Right atrium auricular region (tissue), 2 donors: ENCODE measurements around the gene VAV3. TPM values are rescaled to one million over a fixed set of nuclear protein-coding genes. Genes with fewer than 3 reads are reported as not detected.
"Not testable (repeated sequence)": the region's sequence is repeated elsewhere in the genome, so short reads cannot be mapped to it uniquely, and the experiment has no call there.

Source experiments
- DNase-seq: peaks from one replicate; pipeline ENCODE4 v3.0.0-alpha.2; 2019; ENCODE audit warnings: low spot score
- H3K27ac ChIP-seq, 2 donors: fragments of 200-600 bp; sonication (generic); 1 replicate in 1 of 2; 2 replicates in 1 of 2; pipeline ENCODE4 v1.5.1; 2016 to 2019
- H3K27me3 ChIP-seq, 2 donors: fragments of 200-600 bp; sonication (generic); one replicate each; pipeline versions ENCODE4 v1.5.1 to v1.6.0; 2017 to 2019
- H3K36me3 ChIP-seq: fragments of 200-600 bp; sonication (generic); one replicate; pipeline ENCODE4 v1.5.1; 2016
- H3K4me1 ChIP-seq, 2 donors: fragments of 200-600 bp; sonication (generic); one replicate each; pipeline versions ENCODE4 v1.5.1 to v1.6.0; 2017 to 2019
- H3K4me3 ChIP-seq, 2 donors: fragments of 200-600 bp; sonication (generic); 1 replicate in 1 of 2; 2 replicates in 1 of 2; pipeline ENCODE4 v1.5.1; 2017 to 2019; ENCODE audit warnings: mild to moderate bottlenecking in 1 of 2, moderate library complexity in 1 of 2
- H3K9me3 ChIP-seq, 2 donors: fragments of 200-600 bp; sonication (generic); one replicate each; pipeline ENCODE4 v1.5.1; 2019
- total RNA-seq, 2 donors: library from RNA; depleted of rRNA; stranded (reverse); fragments of >200 nt; gene quantifications; one replicate each; pipeline ENCODE4 v1.1.0, GENCODE V29; 2016
- TF ChIP-seq, protein P1 (sequence below), 2 donors: fragments of 200-600 bp; sonication (generic); IDR thresholded peaks; one replicate each; pipeline ENCODE4 v1.5.1; 2019; ENCODE audit warnings: antibody characterized with exemption in 2 of 2

The VAV3 gene
- total RNA-seq, 2 donors from 2014 or later: 2.0 to 2.8 TPM

DNA sequence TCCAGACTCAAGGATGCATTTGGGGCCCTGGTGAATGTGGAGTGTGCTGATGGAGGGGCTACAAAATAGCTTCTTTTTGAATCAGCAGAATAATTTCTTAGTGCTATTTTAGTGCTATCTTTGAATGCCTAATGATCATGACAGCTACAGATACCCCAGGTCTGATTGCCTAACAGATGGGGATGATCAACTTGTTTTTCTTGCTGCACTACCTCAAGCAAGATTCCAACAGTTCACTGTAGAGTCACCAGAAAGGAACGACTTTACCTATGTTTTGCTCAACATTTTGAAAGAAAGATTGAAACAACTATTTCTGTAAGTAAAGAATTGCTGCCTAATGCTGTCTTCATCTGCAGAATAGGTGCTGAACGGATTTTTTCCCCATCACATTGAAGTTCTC, 42.6 kb upstream of the VAV3 start:
- Histone ChIP-seq H3K9me3 (no peaks in the 10 kb centered on the region), H3K4me1 (no peaks in the 10 kb centered on the region), H3K36me3 (no peaks in the 10 kb centered on the region), H3K27me3 (no peaks in the 10 kb centered on the region), H3K27ac (no peak overlapping the region), H3K4me3 (no peak overlapping the region)
- TF ChIP-seq, protein P1, sequence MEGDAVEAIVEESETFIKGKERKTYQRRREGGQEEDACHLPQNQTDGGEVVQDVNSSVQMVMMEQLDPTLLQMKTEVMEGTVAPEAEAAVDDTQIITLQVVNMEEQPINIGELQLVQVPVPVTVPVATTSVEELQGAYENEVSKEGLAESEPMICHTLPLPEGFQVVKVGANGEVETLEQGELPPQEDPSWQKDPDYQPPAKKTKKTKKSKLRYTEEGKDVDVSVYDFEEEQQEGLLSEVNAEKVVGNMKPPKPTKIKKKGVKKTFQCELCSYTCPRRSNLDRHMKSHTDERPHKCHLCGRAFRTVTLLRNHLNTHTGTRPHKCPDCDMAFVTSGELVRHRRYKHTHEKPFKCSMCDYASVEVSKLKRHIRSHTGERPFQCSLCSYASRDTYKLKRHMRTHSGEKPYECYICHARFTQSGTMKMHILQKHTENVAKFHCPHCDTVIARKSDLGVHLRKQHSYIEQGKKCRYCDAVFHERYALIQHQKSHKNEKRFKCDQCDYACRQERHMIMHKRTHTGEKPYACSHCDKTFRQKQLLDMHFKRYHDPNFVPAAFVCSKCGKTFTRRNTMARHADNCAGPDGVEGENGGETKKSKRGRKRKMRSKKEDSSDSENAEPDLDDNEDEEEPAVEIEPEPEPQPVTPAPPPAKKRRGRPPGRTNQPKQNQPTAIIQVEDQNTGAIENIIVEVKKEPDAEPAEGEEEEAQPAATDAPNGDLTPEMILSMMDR (IDR thresholded peaks at IDR 0.05): no peak
- DNase-seq: no peak

DNA sequence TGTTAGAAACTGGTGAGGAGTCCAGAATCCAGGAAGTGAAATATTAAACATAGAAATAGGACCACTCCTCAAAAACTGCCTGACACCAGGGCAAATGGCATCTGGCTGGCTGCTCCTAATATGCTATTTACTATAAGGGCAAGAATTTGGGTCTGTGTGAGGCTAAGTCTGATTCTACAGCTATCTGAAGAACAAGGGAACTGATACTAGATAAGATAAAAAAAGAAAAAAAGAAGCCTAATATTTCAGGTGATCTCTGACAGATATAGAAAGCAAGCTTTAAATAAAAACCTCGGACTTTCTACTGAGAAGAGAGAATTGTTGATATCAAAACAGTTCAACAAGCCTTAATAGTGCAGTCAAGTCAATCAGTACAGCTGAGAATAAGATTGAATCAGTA, 42.1 kb upstream of the VAV3 start:
- H3K4me3 ChIP-seq: no peak overlapping the region
- no peaks in the 10 kb centered on the region for H3K36me3 ChIP-seq
- no peaks in the 10 kb centered on the region for H3K27me3 ChIP-seq
- H3K27ac ChIP-seq: no peak overlapping the region
- no peaks in the 10 kb centered on the region for H3K4me1 ChIP-seq
- TF ChIP-seq, protein P1 (IDR thresholded peaks at IDR 0.05): no peak
- DNase-seq: no peak
- H3K9me3 ChIP-seq: no peaks in the 10 kb centered on the region

DNA sequence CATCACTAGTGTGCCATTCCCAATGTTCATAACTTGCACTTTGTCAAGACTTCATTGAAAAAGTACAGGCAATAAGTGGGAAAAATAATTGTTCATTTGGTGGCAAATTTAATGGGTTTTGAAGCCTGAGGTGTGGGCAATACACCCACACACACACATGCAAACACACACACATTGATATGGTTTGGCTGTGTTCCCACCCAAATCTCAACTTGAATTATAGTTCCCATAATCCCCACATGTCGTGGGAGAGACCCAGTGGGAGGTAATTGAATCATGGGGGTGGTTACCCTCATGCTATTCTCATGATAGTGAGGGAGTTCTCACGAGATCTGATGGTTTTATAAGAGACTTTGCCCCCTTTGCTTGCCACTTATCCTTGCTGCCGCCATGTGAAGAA, 39.9 kb upstream of the VAV3 start:
- H3K27me3 ChIP-seq, H3K9me3 ChIP-seq, H3K36me3 ChIP-seq, H3K4me1 ChIP-seq, H3K4me3 ChIP-seq, DNase-seq, H3K27ac ChIP-seq: not testable (repeated sequence)

DNA sequence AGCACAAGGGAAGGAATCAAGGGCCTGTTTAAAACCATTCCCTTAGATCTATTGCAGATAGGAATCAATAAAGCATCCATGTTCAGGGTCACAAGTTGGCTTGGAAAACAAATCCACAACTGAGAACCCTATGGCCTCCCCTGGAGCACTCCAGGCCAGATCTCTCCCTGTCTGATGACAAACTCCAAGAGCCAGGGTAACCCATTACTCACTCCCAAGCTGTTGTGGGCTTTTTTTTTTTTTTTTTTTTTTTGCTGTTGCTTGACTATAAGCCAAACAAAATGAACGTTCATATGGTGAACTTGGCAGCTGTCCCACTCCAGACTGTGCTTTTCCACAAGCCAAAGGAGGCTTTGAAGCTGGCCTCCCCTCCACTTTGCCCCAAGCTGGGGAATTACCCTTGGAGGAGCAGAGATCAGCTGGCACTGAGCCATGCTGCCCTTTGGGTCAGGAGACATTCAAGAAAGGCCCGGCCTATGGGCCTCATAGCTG, 35.7 kb upstream of the VAV3 start:
- Histone ChIP-seq H3K27me3 (no peaks in the 10 kb centered on the region), H3K27ac (no peak overlapping the region), H3K9me3 (no peaks in the 10 kb centered on the region), H3K36me3 (no peaks in the 10 kb centered on the region), H3K4me3 (no peak overlapping the region), H3K4me1 (no peaks in the 10 kb centered on the region)
- TF ChIP-seq, protein P1 (IDR thresholded peaks at IDR 0.05): no peak
- DNase-seq: no peak

DNA sequence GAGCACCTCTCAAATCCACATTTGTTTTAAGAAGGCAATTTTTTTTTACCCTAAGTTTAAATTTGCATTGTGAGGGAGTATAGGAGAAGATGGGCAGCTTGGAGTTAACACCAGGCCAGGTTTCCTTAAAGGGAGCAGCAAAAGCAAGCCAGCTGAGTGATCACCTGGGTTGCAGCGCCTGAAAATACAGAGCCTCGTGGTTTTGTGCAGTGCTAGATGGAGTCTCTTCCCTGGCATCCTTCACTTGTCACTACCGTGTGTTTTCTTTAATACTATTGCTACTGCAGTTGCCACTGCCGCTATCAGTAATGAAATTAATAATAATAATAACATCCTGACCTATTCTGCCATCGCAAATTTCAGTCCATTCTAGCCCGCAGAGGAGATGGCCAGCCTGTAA, 35.2 kb upstream of the VAV3 start:
- H3K36me3 ChIP-seq: no peaks in the 10 kb centered on the region
- TF ChIP-seq, protein P1 (IDR thresholded peaks at IDR 0.05): no peak
- no peak overlapping the region for H3K27ac ChIP-seq
- no peaks in the 10 kb centered on the region for H3K27me3 ChIP-seq
- H3K9me3 ChIP-seq: no peaks in the 10 kb centered on the region
- no peak overlapping the region for H3K4me3 ChIP-seq
- no peaks in the 10 kb centered on the region for H3K4me1 ChIP-seq
- DNase-seq: no peak

DNA sequence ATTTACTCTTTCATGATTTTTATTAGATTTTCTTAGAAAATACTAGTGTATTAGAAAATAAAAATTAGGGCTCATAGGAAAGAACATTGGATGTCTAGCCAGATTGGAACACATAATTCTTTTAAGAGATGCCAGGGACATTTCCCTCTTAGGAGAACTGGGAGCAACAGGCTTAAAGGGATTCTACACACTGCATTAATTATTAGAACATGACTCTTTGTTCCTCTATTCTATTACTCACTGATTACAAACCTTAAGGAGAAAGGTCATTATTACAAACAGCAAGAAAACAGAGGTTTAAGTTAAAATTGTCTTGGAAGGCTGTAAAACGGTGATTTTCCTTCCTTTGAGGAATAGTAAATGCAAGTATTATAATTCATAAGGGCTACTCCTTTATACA, 32.9 kb upstream of the VAV3 start:
- DNase-seq: no peak
- H3K4me3 ChIP-seq: no peak overlapping the region
- TF ChIP-seq, protein P1 (IDR thresholded peaks at IDR 0.05): no peak

More for the DNA sequence above, 32.9 kb upstream of the VAV3 start:
- no peak overlapping the region for H3K27ac ChIP-seq
- H3K4me1 ChIP-seq: no peaks in the 10 kb centered on the region
- H3K27me3 ChIP-seq: no peaks in the 10 kb centered on the region
- H3K36me3 ChIP-seq: no peaks in the 10 kb centered on the region
- H3K9me3 ChIP-seq: no peaks in the 10 kb centered on the region
